IMR-90 (cell line): ENCODE data around the gene FARSB. TPM values are rescaled to one million over a fixed set of nuclear protein-coding genes. Genes with fewer than 3 reads are reported as not detected.

Experiments
- ATAC-seq: fragments of 200-7000 bp; cut with Tn5 transposase; 2 replicates; pipeline ENCODE4 v1.9.1; 2020; ENCODE audit warnings: low read depth, mild to moderate bottlenecking, moderate library complexity
- BruUV-seq: library from RNA; stranded (reverse); fragments of 400-500 nt; replicated peaks from 2 replicates; lab custom pipeline; 2021; lab: Mats Ljungman, UMichigan
- CTCF ChIA-PET: fragments of 300-600 bp; formaldehyde crosslinking; extraction: SDS; loops from one replicate; lab custom pipeline; 2021; ENCODE audit warnings: antibody characterized with exemption; lab: Yijun Ruan, JAX
- POLR2A ChIA-PET: fragments of 300-600 bp; sonication (Branson Sonifier 250); formaldehyde crosslinking; loops from one replicate; lab custom pipeline; 2022; ENCODE audit warnings: antibody characterized with exemption; ENCODE audit not compliant: unreplicated experiment; lab: Charles Lee
- DNase-seq: peaks from one replicate; pipeline ENCODE4 v3.0.0; 2013
- H2AFZ ChIP-seq: replicated peaks from 2 replicates; pipeline ENCODE3; 2013; ENCODE audit warnings: low read length, mild to moderate bottlenecking; ENCODE audit not compliant: poor library complexity
- H2AK5ac ChIP-seq: 2 replicates; pipeline ENCODE4 v1.6.1; 2013; ENCODE audit warnings: low read depth, low read length, inconsistent platforms
- H2AK9ac ChIP-seq: replicated peaks from 2 replicates; pipeline ENCODE3; 2013; ENCODE audit warnings: mild to moderate bottlenecking, low read depth, low read length, moderate library complexity; ENCODE audit not compliant: poor library complexity
- H2BK120ac ChIP-seq: 2 replicates; pipeline ENCODE4 v1.6.1; 2013; ENCODE audit warnings: low read depth, low read length, inconsistent platforms
- H2BK15ac ChIP-seq: 3 replicates; pipeline ENCODE4 v1.6.1; 2013; ENCODE audit warnings: low read depth, low read length, inconsistent platforms
- H2BK20ac ChIP-seq: 2 replicates; pipeline ENCODE4 v1.6.1; 2013; ENCODE audit warnings: low read depth, mild to moderate bottlenecking, inconsistent platforms, low read length, moderate library complexity
- H2BK5ac ChIP-seq: 2 replicates; pipeline ENCODE4 v1.6.1; 2013; ENCODE audit warnings: mild to moderate bottlenecking, low read depth, low read length, inconsistent platforms; ENCODE audit not compliant: poor library complexity, severe bottlenecking
- H3K14ac ChIP-seq: replicated peaks from 2 replicates; pipeline ENCODE4 v1.6.1; 2013; ENCODE audit warnings: low read depth, low read length, inconsistent platforms
- H3K18ac ChIP-seq: 2 replicates; pipeline ENCODE4 v1.6.1; 2013; ENCODE audit warnings: low read depth, low read length, control low read depth
- H3K23ac ChIP-seq: 2 replicates; pipeline ENCODE4 v1.6.1; 2013; ENCODE audit warnings: low read depth, low read length, inconsistent platforms
- H3K27ac ChIP-seq: 2 replicates; pipeline ENCODE4 v1.5.1; 2013; ENCODE audit warnings: mild to moderate bottlenecking, control low read depth, low read length; ENCODE audit not compliant: insufficient read depth
- H3K27me3 ChIP-seq: 2 replicates; pipeline ENCODE4 v1.6.1; 2013; ENCODE audit warnings: low read length; ENCODE audit not compliant: control insufficient read depth, insufficient read depth
- H3K36me3 ChIP-seq: 2 replicates; pipeline ENCODE4 v1.6.1; 2013; ENCODE audit warnings: low read length, mixed read lengths; ENCODE audit not compliant: control insufficient read depth, insufficient read depth
- H3K4ac ChIP-seq: 2 replicates; pipeline ENCODE4 v1.6.1; 2013; ENCODE audit warnings: low read depth, low read length, inconsistent platforms
- H3K4me1 ChIP-seq: 2 replicates; pipeline ENCODE4 v1.6.1; 2013; ENCODE audit warnings: low read length, mixed read lengths; ENCODE audit not compliant: control insufficient read depth, insufficient read depth
- H3K4me2 ChIP-seq: 2 replicates; pipeline ENCODE4 v1.6.1; 2013; ENCODE audit warnings: low read depth, mild to moderate bottlenecking, control low read depth, low read length, moderate library complexity
- H3K4me3 ChIP-seq: 2 replicates; pipeline ENCODE4 v1.5.1; 2013; ENCODE audit warnings: low read depth, mild to moderate bottlenecking, control low read depth, low read length, moderate library complexity; ENCODE audit not compliant: insufficient read depth
- H3K56ac ChIP-seq: 2 replicates; pipeline ENCODE4 v1.6.1; 2013; ENCODE audit warnings: low read length, inconsistent platforms; ENCODE audit not compliant: insufficient read depth; ENCODE audit errors: extremely low read depth
- H3K79me1 ChIP-seq, 2 experiments: 2 replicates each; pipeline ENCODE4 v1.6.1; 2013; ENCODE audit warnings: low read length in 2 of 2, inconsistent platforms in 1 of 2, low read depth in 1 of 2
- H3K9ac ChIP-seq: 2 replicates; pipeline ENCODE4 v1.6.1; 2013; ENCODE audit warnings: low read depth, low read length, control low read depth
- H3K9me1 ChIP-seq: 2 replicates; pipeline ENCODE4 v1.6.1; 2013; ENCODE audit warnings: low read length, inconsistent platforms; ENCODE audit not compliant: insufficient read depth
- H3K9me3 ChIP-seq: 2 replicates; pipeline ENCODE4 v1.6.1; 2013; ENCODE audit warnings: low read length; ENCODE audit not compliant: control insufficient read depth, insufficient read depth
- H4K20me1 ChIP-seq: 2 replicates; pipeline ENCODE4 v1.6.1; 2013; ENCODE audit warnings: low read length, inconsistent platforms; ENCODE audit not compliant: insufficient read depth
- H4K5ac ChIP-seq: 2 replicates; pipeline ENCODE4 v1.6.1; 2013; ENCODE audit warnings: mild to moderate bottlenecking, low read depth, low read length, control low read depth
- H4K8ac ChIP-seq, 2 experiments: 2 replicates each; pipeline ENCODE4 v1.6.1; 2013; ENCODE audit warnings: low read depth in 2 of 2, low read length in 2 of 2, control low read depth in 1 of 2, inconsistent platforms in 1 of 2
- H4K91ac ChIP-seq: 2 replicates; pipeline ENCODE4 v1.6.1; 2013; ENCODE audit warnings: low read depth, low read length, inconsistent platforms; ENCODE audit not compliant: insufficient read depth
- BHLHE40 ChIP-seq: fragments of 150-350 bp; IDR thresholded peaks from 2 replicates; pipeline ENCODE4 v1.6.1; 2016; ENCODE audit warnings: mild to moderate bottlenecking, low read depth, low read length
- CEBPB ChIP-seq: IDR thresholded peaks from 2 replicates; pipeline ENCODE4 v1.6.1; 2012; ENCODE audit warnings: low read depth, low read length, improper control_type of control experiment
- FOS ChIP-seq: fragments of 150-350 bp; IDR thresholded peaks from 2 replicates; pipeline ENCODE4 v1.6.1; 2016; ENCODE audit warnings: low read depth, low read length
- NFE2L2 ChIP-seq: fragments of 150-350 bp; IDR thresholded peaks from 2 replicates; pipeline ENCODE4 v1.6.1; 2016; ENCODE audit warnings: low read depth, mild to moderate bottlenecking, low read length
- POLR2A ChIP-seq: IDR thresholded peaks from 2 replicates; pipeline ENCODE4 v1.6.1; 2012; ENCODE audit warnings: mild to moderate bottlenecking, low read depth, low read length
- RFX5 ChIP-seq: IDR thresholded peaks from 2 replicates; pipeline ENCODE4 v1.8.0; 2012; ENCODE audit warnings: low read depth, mild to moderate bottlenecking, low read length, moderate library complexity
- WGBS, 2 experiments: methylation state at CpG; one replicate each; pipeline versions ENCODE4 v1.1.5 to v1.1.7; 2013; ENCODE audit warnings: missing lambda C conversion rate in 2 of 2; ENCODE audit not compliant: insufficient read length in 1 of 2; ENCODE audit errors: extremely low coverage in 2 of 2; 5-methylcytosine and 5-hydroxymethylcytosine counted together
- dilution Hi-C: fragments of 300-500 bp; cut with HindIII; formaldehyde crosslinking; loops from one replicate; pipeline ENCODE4 v1.14.3; 2018; ENCODE audit warnings: low sequenced_read_pairs; ENCODE audit not compliant: unreplicated experiment
- in situ Hi-C: fragments of 300-500 bp; cut with MboI; formaldehyde crosslinking; loops from 3 replicates; pipeline ENCODE4 v1.14.3; 2019; ENCODE audit warnings: low sequenced_read_pairs, inconsistent platforms, mixed read lengths
- intact Hi-C: fragments of 100-400 bp; cut with micrococcal nuclease; formaldehyde crosslinking; loops from 2 replicates; pipeline ENCODE4 v1.10.0; 2022
- polyA plus RNA-seq, 3 experiments: library from polyadenylated mRNA; depleted of rRNA; stranded (reverse); fragments of >200 nt; gene quantifications; 2 replicates each; pipeline ENCODE4 v1.2.3, GENCODE V29; 2012; ENCODE audit warnings: low replicate concordance in 1 of 3
- total RNA-seq: library from RNA; depleted of rRNA; stranded (reverse); fragments of >200 nt; gene quantifications from 2 replicates; pipeline ENCODE4 v1.2.3, GENCODE V29; 2012
- TF ChIP-seq, protein P1 (sequence below): fragments of 150-350 bp; IDR thresholded peaks from 2 replicates; pipeline ENCODE4 v1.6.1; 2017; ENCODE audit warnings: mild to moderate bottlenecking, antibody characterized with exemption, low read length, low read depth
- TF ChIP-seq, protein P2 (sequence below): conservative IDR thresholded peaks from 2 replicates; pipeline ENCODE4 v1.5.1; 2012; ENCODE audit warnings: mild to moderate bottlenecking, low read depth, low read length, improper control_type of control experiment

FARSB gene
- total and polyA plus RNA-seq, 2 of the 4 experiments (the other 2 are of a cell fraction) = 21.1 to 32.5 TPM

DNA sequence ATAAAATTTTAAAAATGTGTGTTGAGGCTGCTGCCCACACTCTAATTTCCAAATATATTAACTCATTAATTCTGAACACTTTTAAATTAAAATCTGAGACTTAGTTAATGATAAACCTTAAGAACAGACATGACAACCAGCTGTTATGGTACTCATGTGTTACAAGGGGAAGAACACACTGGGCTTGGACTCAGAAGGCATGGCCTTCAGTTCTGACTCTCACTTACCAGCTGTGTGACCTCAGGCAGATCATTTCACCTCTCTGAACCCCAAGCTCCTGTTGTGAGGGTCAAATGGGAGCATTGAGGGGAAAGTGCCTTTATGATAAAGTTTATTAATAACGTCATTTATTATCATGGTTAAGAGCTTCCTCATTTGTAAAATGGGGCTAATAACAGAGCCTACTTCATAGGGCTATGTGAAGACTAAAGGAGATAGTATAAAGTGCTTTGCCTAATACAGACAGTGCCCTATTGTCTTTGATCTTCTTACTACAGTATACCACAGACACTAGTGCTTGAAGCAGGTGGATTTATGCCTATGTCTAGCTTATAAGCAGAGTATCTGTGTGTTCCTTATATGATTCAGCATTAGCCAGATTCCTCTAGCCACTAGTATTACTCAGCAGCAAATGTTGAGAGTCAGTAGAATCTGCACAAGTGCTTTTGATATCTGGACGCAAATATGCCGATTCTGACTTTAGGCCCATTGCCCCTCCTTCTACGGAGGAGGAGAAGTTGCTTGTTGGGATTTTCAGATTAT lies 131.9 kb downstream of the FARSB start:
- H2AK5ac ChIP-seq = no peak overlapping the region
- no peak overlapping the region for H3K4me3 ChIP-seq
- DNase-seq (no peak), ATAC-seq (no peak)
- POLR2A ChIA-PET = no interaction called here
- no peaks in the 10 kb centered on the region for H3K9me1 ChIP-seq
- no peaks in the 10 kb centered on the region for H3K27me3 ChIP-seq
- H3K14ac ChIP-seq = no peak overlapping the region
- intact Hi-C loops = no loop called here
- no peak overlapping the region for H2AFZ ChIP-seq
- H3K9me3 ChIP-seq = no peaks in the 10 kb centered on the region
- dilution Hi-C loops = no loop called here
- H4K8ac ChIP-seq = no peak overlapping the region
- no peak overlapping the region for H2BK15ac ChIP-seq
- no peak overlapping the region for H4K5ac ChIP-seq
- CTCF ChIA-PET = interaction anchor here (0.6 kb wide), 1 partner anchor 628 kb away, joined by 3 read pairs; no protein-coding TSS in a partner anchor
- no peak overlapping the region for H3K9ac ChIP-seq
- H2AK9ac ChIP-seq = no peak overlapping the region
- no peak overlapping the region for H3K23ac ChIP-seq
- H4K91ac ChIP-seq = no peak overlapping the region
- no TSS peak for BruUV-seq
- H3K4me2 ChIP-seq = no peak overlapping the region
- no peak overlapping the region for H2BK20ac ChIP-seq
- no peak overlapping the region for H3K18ac ChIP-seq
- no peak overlapping the region for H3K27ac ChIP-seq
- no peaks in the 10 kb centered on the region for H3K4me1 ChIP-seq
- H3K79me1 ChIP-seq = no peaks in the 10 kb centered on the region
- no peaks in the 10 kb centered on the region for H3K36me3 ChIP-seq
- WGBS, 2 experiments = no CpG with 5 or more reads among the region's 4 CpGs
- in situ Hi-C loops = no loop called here
- H3K56ac ChIP-seq = no peak overlapping the region
- H4K20me1 ChIP-seq = no peaks in the 10 kb centered on the region
- no peak overlapping the region for H3K4ac ChIP-seq
- no peak overlapping the region for H2BK5ac ChIP-seq
- no peak overlapping the region for H2BK120ac ChIP-seq
- TF ChIP-seq, protein P1, sequence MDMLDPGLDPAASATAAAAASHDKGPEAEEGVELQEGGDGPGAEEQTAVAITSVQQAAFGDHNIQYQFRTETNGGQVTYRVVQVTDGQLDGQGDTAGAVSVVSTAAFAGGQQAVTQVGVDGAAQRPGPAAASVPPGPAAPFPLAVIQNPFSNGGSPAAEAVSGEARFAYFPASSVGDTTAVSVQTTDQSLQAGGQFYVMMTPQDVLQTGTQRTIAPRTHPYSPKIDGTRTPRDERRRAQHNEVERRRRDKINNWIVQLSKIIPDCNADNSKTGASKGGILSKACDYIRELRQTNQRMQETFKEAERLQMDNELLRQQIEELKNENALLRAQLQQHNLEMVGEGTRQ = no peak
- no peak for TF ChIP-seq RFX5
- TF ChIP-seq FOS = no peak
- TF ChIP-seq POLR2A = no peak
- TF ChIP-seq NFE2L2 = no peak
- TF ChIP-seq, protein P2, sequence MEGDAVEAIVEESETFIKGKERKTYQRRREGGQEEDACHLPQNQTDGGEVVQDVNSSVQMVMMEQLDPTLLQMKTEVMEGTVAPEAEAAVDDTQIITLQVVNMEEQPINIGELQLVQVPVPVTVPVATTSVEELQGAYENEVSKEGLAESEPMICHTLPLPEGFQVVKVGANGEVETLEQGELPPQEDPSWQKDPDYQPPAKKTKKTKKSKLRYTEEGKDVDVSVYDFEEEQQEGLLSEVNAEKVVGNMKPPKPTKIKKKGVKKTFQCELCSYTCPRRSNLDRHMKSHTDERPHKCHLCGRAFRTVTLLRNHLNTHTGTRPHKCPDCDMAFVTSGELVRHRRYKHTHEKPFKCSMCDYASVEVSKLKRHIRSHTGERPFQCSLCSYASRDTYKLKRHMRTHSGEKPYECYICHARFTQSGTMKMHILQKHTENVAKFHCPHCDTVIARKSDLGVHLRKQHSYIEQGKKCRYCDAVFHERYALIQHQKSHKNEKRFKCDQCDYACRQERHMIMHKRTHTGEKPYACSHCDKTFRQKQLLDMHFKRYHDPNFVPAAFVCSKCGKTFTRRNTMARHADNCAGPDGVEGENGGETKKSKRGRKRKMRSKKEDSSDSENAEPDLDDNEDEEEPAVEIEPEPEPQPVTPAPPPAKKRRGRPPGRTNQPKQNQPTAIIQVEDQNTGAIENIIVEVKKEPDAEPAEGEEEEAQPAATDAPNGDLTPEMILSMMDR = no peak
- no peak for TF ChIP-seq CEBPB
- TF ChIP-seq BHLHE40 = no peak
